ENCODE measurements around the gene MAT1A. TPM values are rescaled to one million over a fixed set of nuclear protein-coding genes. Genes with fewer than 3 reads are reported as not detected.
A peak's percentile ranks its signal among the peaks of the same experiment; 100 is the strongest.

Gene MAT1A
- total and polyA plus RNA-seq, 2 of the 13 experiments (the other 11 are each of a cell fraction or from before 2014, with no cell fraction given) = 57.1 to 76.9 TPM

DNA sequence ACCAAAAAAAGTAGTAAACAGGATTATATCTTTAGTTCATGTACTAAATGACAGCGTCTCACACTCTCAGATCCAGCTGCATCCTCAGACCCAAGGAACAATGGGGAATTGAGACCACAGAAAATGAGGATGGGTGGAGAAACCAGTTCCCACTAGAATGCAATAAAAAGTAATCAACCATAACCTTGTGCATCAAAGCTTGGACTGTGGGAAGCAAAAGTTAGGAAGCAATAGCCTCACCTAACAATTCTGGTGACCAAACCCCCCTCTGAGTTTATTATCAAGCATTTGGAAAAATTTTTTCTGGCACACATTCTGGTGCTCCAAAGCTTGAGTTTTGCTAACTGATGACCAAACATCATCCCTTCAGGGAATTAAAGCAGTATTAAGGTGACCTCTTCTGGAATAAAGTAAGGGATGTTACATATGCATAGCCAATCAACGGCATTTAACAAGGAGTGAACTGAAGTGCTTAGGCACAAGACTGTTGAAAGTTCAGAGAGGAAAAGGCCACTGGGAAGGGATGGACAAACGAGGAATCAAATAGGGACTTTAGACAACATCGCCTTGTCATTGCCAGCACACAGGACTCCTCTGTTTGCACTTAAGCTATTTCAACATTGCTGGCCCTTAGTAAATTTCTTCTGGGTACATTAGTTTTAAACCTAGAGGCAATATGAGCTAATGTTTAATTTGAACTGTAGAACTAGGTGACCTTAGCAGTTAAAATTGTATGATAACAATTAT is 1.2 kb upstream of the MAT1A start (continued):
- no peak for TF ChIP-seq ZNF773 (CRISPR knock-in tag; IDR thresholded peaks at IDR 0.05; ENCODE audit: borderline replicate concordance)
- TF ChIP-seq ZNF460 (CRISPR knock-in tag; IDR thresholded peaks at IDR 0.05; ENCODE audit: borderline replicate concordance) = no peak
- no peak for TF ChIP-seq PATZ1 (CRISPR knock-in tag; IDR thresholded peaks at IDR 0.05)
- TF ChIP-seq TBX3 (IDR thresholded peaks at IDR 0.05; ENCODE audit: borderline replicate concordance) = peak; percentile 12; the same call in 1 of the 2 replicates
- TF ChIP-seq, protein P1, sequence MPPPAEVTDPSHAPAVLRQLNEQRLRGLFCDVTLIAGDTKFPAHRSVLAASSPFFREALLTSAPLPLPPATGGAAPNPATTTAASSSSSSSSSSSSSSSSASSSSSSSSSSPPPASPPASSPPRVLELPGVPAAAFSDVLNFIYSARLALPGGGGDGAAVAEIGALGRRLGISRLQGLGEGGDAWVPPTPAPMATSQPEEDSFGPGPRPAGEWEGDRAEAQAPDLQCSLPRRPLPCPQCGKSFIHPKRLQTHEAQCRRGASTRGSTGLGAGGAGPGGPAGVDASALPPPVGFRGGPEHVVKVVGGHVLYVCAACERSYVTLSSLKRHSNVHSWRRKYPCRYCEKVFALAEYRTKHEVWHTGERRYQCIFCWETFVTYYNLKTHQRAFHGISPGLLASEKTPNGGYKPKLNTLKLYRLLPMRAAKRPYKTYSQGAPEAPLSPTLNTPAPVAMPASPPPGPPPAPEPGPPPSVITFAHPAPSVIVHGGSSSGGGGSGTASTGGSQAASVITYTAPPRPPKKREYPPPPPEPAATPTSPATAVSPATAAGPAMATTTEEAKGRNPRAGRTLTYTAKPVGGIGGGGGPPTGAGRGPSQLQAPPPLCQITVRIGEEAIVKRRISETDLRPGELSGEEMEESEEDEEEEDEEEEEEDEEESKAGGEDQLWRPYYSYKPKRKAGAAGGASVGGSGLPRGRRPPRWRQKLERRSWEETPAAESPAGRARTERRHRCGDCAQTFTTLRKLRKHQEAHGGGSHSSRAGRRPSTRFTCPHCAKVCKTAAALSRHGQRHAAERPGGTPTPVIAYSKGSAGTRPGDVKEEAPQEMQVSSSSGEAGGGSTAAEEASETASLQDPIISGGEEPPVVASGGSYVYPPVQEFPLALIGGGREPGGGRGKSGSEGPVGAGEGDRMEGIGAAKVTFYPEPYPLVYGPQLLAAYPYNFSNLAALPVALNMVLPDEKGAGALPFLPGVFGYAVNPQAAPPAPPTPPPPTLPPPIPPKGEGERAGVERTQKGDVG (CRISPR knock-in tag; IDR thresholded peaks at IDR 0.05; ENCODE audit: borderline replicate concordance) = no peak
- TF ChIP-seq TOE1 (CRISPR knock-in tag; IDR thresholded peaks at IDR 0.05) = no peak
- no peak for TF ChIP-seq ZNF777 (CRISPR knock-in tag; IDR thresholded peaks at IDR 0.05)
- no peak for TF ChIP-seq U2AF2 (IDR thresholded peaks at IDR 0.05; ENCODE audit: low read depth, low read length)
- TF ChIP-seq KMT2A (CRISPR knock-in tag; IDR thresholded peaks at IDR 0.05) = no peak
- no peak for TF ChIP-seq ZSCAN31 (CRISPR knock-in tag; IDR thresholded peaks at IDR 0.05; ENCODE audit: low read depth)
- TF ChIP-seq TBL1XR1 (IDR thresholded peaks at IDR 0.05; ENCODE audit: borderline replicate concordance, low read length, partially characterized antibody) = no peak
- TF ChIP-seq ZNF331 (CRISPR knock-in tag; IDR thresholded peaks at IDR 0.05) = 0 out of 2 replicates have a peak, but pooled peaks have one; percentile 17
- TF ChIP-seq ZSCAN22 (CRISPR knock-in tag; IDR thresholded peaks at IDR 0.05) = no peak
- no peak for TF ChIP-seq KLF12 (CRISPR knock-in tag; IDR thresholded peaks at IDR 0.05; ENCODE audit: borderline replicate concordance)
- no peak for TF ChIP-seq TAF1 (CRISPR knock-in tag; IDR thresholded peaks at IDR 0.05)
- no peak; the same call in 1 of the 2 replicates for TF ChIP-seq CHD4 (IDR thresholded peaks at IDR 0.05; ENCODE audit: borderline replicate concordance, low read length)
- no peak for TF ChIP-seq ZNF616 (CRISPR knock-in tag; IDR thresholded peaks at IDR 0.05; ENCODE audit: low read depth)
- no peak for TF ChIP-seq SRF (IDR thresholded peaks at IDR 0.05; ENCODE audit: low read depth, low read length)
- no peak for TF ChIP-seq ZNF710 (CRISPR knock-in tag; IDR thresholded peaks at IDR 0.05; ENCODE audit: borderline replicate concordance)
- TF ChIP-seq ZNF709 (CRISPR knock-in tag; IDR thresholded peaks at IDR 0.05) = no peak
- TF ChIP-seq ZNF317 (CRISPR knock-in tag; IDR thresholded peaks at IDR 0.05) = no peak

All from HepG2 (cell line).